ENCODE data around the gene GCC2.
"Not testable (repeated sequence)": the region's sequence is repeated elsewhere in the genome, so short reads cannot be mapped to it uniquely, and the experiment has no call there.

Gene GCC2

GRCh38 chr2:108446703-108447102 lies 2.3 kb upstream of the GCC2 start:
- no peak for DNase-seq

GRCh38 chr2:108447947-108448677 lies 894 bp upstream of the GCC2 start:
- DNase-seq: peak; percentile 35

DNA sequence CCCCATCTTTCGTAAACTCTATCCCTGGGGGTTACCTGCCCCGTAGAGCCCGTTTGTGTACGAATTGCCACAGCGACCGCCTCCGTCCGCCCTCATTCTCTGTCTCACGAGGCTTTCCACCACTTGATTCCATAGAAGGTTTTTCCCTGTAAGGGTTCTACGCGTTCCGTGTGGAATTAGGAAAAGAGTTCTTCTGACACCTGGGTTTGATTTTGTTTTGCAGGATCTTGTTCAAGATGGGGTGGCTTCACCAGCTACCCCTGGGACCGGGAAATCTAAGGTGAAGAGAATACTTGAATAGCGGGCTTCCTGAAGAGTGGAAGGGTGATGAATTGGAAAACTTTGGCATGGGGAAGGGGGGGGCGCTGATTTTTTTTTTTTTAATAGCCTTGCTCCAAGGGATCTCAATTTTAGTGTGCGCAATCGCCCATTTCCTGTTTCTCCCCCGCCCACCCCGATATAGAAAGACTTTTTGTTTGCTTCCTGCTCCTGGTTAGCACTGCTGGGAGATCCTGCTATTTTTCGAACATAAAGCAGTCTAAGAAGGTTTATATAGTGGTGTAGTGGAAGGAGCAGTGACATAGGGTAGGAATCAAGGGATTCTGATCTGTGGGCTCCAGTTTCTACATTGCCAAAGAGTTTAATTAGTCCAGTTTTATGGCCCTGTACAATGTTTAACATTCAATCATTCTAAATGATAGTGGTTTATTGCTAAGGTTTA lies 564 bp downstream of the GCC2 start:
- DNase-seq: peak; percentile 31

- DNase-seq: no peak
Measured at GRCh38 chr2:108450863-108451262, 1.9 kb downstream of the GCC2 start.

GRCh38 chr2:108451976-108452375 lies 3.0 kb downstream of the GCC2 start:
- no peak for DNase-seq

GRCh38 chr2:108453530-108453929 lies 4.5 kb downstream of the GCC2 start:
- DNase-seq: not testable (repeated sequence)

- no peak for DNase-seq
Measured at GRCh38 chr2:108454440-108454839, 5.4 kb downstream of the GCC2 start.

DNA sequence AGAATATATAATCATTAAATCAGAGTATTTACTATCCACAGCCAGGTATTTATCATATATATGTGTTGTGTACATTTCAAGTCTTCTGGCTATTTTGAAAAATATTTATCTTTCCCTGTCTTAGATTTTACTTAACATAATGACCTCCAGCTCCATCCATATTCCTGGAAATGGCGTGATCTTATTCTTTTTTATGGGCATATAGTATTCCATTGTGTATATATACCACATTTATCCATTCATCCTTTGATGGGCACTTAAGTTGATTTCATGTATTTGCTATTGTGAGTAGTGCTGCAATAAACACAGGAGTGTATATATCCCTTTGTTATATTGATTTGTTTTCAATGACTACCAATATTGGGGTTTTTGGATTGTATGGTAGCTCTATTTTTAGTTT lies 6.6 kb downstream of the GCC2 start:
- DNase-seq: no peak

GRCh38 chr2:108458082-108458481 lies 9.1 kb downstream of the GCC2 start:
- no peak for DNase-seq

- DNase-seq: no peak
Measured at GRCh38 chr2:108459441-108459840, 10.4 kb downstream of the GCC2 start.

DNA sequence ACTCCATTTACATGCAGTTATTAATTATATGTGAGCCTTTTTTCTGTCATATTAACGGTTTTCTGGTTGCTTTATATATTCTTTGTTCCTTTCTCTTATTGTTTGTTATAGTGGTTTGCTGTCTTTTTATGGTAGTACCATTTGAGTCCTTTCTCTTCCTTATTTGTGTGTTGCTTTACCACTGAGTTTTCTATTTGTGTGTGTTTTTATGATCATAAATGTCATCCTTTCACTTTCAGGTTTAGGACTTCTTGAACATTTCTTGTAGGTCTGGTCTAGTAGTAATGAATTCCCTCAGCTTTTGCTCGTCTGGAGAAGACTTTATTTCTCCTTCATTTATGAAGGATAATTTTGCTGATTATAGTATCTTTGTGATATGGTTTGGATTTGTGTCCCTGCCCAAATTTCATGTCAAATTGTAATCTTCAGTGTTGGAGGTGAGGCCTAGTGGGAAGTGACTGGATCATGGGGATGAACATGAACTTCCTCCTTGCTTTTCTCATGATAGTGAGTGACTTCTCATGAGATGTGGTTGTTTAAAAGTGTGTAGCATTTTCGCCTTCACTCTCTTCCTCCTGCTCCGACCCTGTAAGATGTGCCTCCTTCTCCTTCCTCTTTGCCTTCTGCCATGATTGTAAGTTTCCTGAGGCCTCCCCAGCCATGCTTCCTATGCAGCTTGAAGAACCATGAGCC lies 11.5 kb downstream of the GCC2 start:
- DNase-seq: no peak

DNA sequence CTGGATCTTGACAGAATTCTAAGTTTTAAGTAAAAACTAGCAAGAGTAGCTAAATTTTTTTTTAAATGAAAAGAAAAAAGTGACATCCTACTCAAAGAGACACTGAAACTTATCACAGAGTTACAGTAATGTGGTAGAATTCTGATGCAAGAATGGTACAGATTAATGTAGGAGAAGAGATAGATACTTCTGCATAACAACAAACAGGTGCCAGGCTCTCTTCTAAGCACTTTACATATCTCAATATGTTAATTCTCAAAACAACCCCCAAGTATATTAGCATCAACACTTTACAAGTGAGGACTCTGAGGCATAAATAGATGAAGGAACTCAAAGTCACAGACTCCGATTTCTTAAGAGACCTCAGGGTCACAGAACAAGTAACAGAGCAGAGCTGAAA lies 28.1 kb downstream of the GCC2 start:
- no peak for DNase-seq

- no peak for DNase-seq
Measured at GRCh38 chr2:108485253-108485652, 36.2 kb downstream of the GCC2 start.

DNA sequence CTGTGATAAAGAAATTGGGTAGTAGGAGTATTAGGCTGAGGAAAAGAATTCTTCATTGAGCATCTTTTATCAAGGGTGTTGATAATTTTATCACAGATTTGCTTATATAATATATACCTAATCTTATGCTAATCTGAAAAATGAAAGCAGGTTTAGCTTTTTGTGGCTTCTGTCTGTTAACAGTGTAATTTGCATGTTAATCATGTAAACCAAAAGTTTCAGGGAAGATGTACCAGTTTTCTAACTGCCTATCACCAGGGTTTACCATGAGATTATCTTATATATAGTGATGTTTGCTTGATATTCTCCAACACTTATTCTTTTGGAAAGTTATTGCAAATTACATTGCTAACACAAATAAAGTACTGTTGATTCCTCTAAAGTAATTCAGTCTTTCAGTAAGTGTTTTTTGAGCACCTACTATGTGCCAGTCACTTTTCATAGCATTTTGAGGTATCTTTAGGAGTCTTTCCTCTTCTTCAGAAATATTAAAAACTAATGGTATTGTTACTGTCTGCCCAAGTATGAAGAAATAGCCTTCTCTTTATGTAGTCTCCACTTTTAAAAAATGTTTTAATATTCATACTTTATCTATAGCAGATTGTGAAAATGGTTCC lies 41.6 kb downstream of the GCC2 start:
- DNase-seq: no peak

- no peak for DNase-seq
Measured at GRCh38 chr2:108491848-108492247, 42.8 kb downstream of the GCC2 start.

- no peak for DNase-seq
Measured at GRCh38 chr2:108492364-108492763, 43.4 kb downstream of the GCC2 start.

DNA sequence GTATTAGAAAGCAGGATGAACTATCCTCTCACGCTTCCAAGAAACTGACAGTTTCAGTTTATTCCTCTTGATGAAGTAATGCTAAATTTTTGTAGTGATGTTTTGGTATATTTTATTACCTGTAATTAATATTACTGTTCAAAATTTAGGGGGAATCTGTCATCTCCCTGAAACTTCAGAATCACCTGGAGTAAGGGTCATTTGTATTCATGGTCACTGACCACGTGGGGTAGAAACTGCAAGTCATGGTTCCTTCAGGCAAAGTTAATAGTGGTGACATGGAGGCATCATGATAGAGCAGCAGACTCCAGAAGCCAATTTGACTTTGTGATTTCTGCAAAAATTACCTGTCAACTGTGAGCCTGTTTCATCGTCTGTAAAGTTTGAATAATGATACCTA lies 47.2 kb downstream of the GCC2 start:
- not testable (repeated sequence) for DNase-seq

- not testable (repeated sequence) for DNase-seq
Measured at GRCh38 chr2:108507620-108508019, 58.6 kb downstream of the GCC2 start.

DNA sequence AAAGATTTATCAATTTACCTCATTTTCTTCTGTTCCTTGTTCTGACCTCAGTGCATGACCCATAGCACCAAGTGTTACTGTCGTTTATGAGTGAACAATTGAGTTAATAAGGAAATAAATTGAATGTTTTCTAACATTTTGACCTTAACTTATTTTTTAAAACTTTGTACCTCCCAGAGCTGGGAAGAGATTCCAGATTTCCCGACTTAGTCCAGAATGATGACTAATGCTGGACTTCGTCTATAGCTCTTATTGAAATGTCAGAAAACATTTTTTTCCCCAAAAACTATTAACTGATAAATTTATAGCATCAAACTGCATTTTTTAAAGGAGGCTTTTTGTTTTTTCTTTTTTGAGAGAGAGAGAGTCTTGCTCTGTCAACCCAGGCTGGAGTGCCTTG lies 63.4 kb downstream of the GCC2 start:
- not testable (repeated sequence) for DNase-seq

- DNase-seq: not testable (repeated sequence)
Measured at GRCh38 chr2:108514478-108514877, 65.5 kb downstream of the GCC2 start.

DNA sequence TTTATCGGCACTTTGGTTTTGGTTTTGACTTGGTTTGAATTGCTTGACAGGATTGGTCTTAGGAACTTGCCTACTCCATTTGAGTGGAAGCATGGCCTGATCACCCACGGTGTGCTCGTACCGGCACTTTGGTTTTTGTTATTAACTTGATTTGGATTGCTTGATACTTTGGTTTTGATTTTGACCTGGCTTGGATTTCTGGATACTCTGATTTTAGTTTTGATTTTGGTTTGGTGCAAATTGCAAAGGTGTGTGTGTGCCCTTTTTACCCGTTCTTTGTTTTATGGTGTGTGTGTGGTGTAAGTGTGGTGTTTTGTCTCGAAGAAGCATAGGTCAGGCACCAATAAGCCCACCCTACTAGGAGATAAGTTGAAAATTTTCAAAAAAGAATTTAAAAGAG lies 75.7 kb downstream of the GCC2 start:
- not testable (repeated sequence) for DNase-seq

- DNase-seq: not testable (repeated sequence)
Measured at GRCh38 chr2:108525258-108525657, 76.3 kb downstream of the GCC2 start.

DNA sequence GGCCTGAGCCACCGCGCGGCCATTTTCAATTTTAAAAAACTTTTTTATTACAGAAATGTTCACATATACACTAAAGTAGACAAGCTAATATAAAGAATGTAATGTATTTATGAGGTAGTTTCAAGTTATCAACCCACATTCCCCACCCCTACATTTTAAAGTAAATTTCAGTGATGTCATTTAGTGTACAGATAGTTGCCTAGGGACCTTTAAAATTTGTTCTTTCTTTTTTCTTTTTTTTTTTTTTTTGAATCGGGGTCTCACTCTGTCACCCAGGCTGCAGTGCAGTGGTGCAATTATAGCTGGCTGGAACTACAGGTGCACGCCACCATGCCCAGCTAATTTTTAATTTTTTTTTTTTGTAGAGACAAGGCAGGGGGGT lies 82.7 kb downstream of the GCC2 start:
- DNase-seq: no peak

Data from NCI-H2227 treated with DMSO at 0.1 percent for 48 hours (cell line).